K562 (cell line): Measurements from ENCODE around the gene CHST15. TPM values are rescaled to one million over a fixed set of nuclear protein-coding genes. Genes with fewer than 3 reads are reported as not detected.

ENCODE experiments used
- ATAC-seq: fragments of 200-7000 bp; cut with Tn5 transposase; 3 replicates; pipeline ENCODE4 v1.9.1; 2020; ENCODE audit warnings: moderate library complexity
- BruUV-seq: library from RNA; stranded (reverse); fragments of 400-500 nt; replicated peaks from 2 replicates; lab custom pipeline; 2021; lab: Mats Ljungman, UMichigan
- CTCF ChIA-PET: fragments of 300-600 bp; formaldehyde crosslinking; extraction: SDS; loops from one replicate; lab custom pipeline; 2021; ENCODE audit warnings: low intra/inter-chr PET ratio; lab: Yijun Ruan, JAX
- POLR2A ChIA-PET: fragments of 300-600, 350-650 bp; sonication (Branson Sonifier 250); formaldehyde crosslinking; extraction: SDS; loops from one replicate; lab custom pipeline; 2021; ENCODE audit warnings: antibody characterized with exemption, inconsistent platforms; lab: Yijun Ruan, JAX
- DNase-seq, 4 experiments: peaks; one replicate each; pipeline versions ENCODE4 v3.0.0 to v3.0.0-alpha.2; 2011 to 2018; ENCODE audit warnings: low spot score in 3 of 4, mixed read lengths in 3 of 4; ENCODE audit errors: extremely low read depth in 1 of 4
- FAIRE-seq: peaks from 2 replicates; lab custom pipeline; 2011; peaks lifted over from hg19 to GRCh38; lab: Jason Lieb, UNC
- H2AFZ ChIP-seq: 2 replicates; pipeline ENCODE4 v1.6.0; 2011; ENCODE audit warnings: low read depth, low read length, control low read depth, inconsistent platforms
- H3K27ac ChIP-seq: fragments of 200-600 bp; 3 replicates; pipeline ENCODE4 v1.8.0; 2011; ENCODE audit warnings: low read depth, mild to moderate bottlenecking, control low read depth, inconsistent platforms, low read length, moderate library complexity, mixed read lengths; ENCODE audit errors: extremely low read depth
- H3K27me3 ChIP-seq, 2 experiments: fragments of 300-600 bp in 1 of 2; 2 replicates in 1 of 2; 3 replicates in 1 of 2; pipeline versions ENCODE4 v1.6.0 to v1.8.0; 2011; ENCODE audit warnings: inconsistent platforms in 2 of 2, low read length in 2 of 2, mild to moderate bottlenecking in 1 of 2, mixed read lengths in 1 of 2, moderate library complexity in 1 of 2; ENCODE audit not compliant: control insufficient read depth in 2 of 2, insufficient read depth in 2 of 2
- H3K36me3 ChIP-seq: fragments of 300-600 bp; 3 replicates; pipeline ENCODE4 v1.8.0; 2011; ENCODE audit warnings: mild to moderate bottlenecking, low read length, inconsistent platforms; ENCODE audit not compliant: control insufficient read depth, insufficient read depth
- H3K4me1 ChIP-seq, 2 experiments: fragments of 200-600 bp in 1 of 2; replicated peaks in 1 of 2; 2 replicates in 1 of 2; 3 replicates in 1 of 2; pipeline versions ENCODE4 v1.5.1 to v1.8.0; 2011; ENCODE audit warnings: inconsistent platforms in 2 of 2, low read length in 2 of 2, mild to moderate bottlenecking in 1 of 2, mixed read lengths in 1 of 2, moderate library complexity in 1 of 2; ENCODE audit not compliant: control insufficient read depth in 2 of 2, insufficient read depth in 2 of 2
- H3K4me2 ChIP-seq: 2 replicates; pipeline ENCODE4 v1.6.1; 2011; ENCODE audit warnings: low read length, control low read depth, inconsistent platforms, mixed read lengths; ENCODE audit not compliant: insufficient read depth
- H3K4me3 ChIP-seq: fragments of 200-600 bp; sonication (generic), shearing (Covaris generic); 2 replicates; pipeline ENCODE4 v1.5.1; 2016; ENCODE audit warnings: control low read depth, inconsistent platforms
- H3K79me2 ChIP-seq: fragments of 200-600 bp; 3 replicates; pipeline ENCODE4 v1.8.0; 2011; ENCODE audit warnings: low read length, inconsistent platforms; ENCODE audit not compliant: control insufficient read depth, insufficient read depth
- H3K9ac ChIP-seq, 2 experiments: 2 replicates each; pipeline versions ENCODE4 v1.6.0 to v1.6.1; 2011; ENCODE audit warnings: low read depth in 2 of 2, low read length in 2 of 2, control low read depth in 1 of 2, inconsistent platforms in 1 of 2, mild to moderate bottlenecking in 1 of 2, mixed read lengths in 1 of 2; ENCODE audit not compliant: insufficient read depth in 1 of 2
- H3K9me1 ChIP-seq: one replicate; pipeline ENCODE4 v1.6.0; 2011; ENCODE audit warnings: inconsistent platforms, mild to moderate bottlenecking, low read length, moderate library complexity; ENCODE audit not compliant: control insufficient read depth, insufficient read depth
- H3K9me3 ChIP-seq: replicated peaks from 2 replicates; pipeline ENCODE4 v1.5.1; 2011; ENCODE audit warnings: low read depth, low read length, inconsistent platforms; ENCODE audit not compliant: control insufficient read depth, insufficient read depth
- H4K20me1 ChIP-seq: replicated peaks from 2 replicates; pipeline ENCODE4 v1.6.1; 2011; ENCODE audit warnings: low read length, inconsistent platforms, mixed read lengths; ENCODE audit not compliant: control insufficient read depth, insufficient read depth
- ELF4 ChIP-seq: fragments of 450-650 bp; formaldehyde crosslinking; IDR thresholded peaks from 2 replicates; pipeline ENCODE4 v1.4.0; 2022; ENCODE audit warnings: missing genetic modification characterization
- EZH2 ChIP-seq: IDR thresholded peaks from 2 replicates; pipeline ENCODE4 v1.6.1; 2012; ENCODE audit warnings: low read depth, mild to moderate bottlenecking, inconsistent platforms, low read length, borderline replicate concordance
- FOSL1 ChIP-seq: fragments of 200-800 bp; sonication (Bioruptor generic); conservative IDR thresholded peaks from 2 replicates; pipeline ENCODE4 v1.6.1; 2016; ENCODE audit warnings: missing genetic modification characterization, missing compliant biosample characterization
- MYC ChIP-seq, 2 experiments: fragments of 250-450 bp in 1 of 2; sonication (Bioruptor Pico) in 1 of 2; IDR thresholded peaks; 2 replicates each; pipeline versions ENCODE4 v1.5.1 to v1.6.1; 2012 to 2021; ENCODE audit warnings: low read depth in 2 of 2, borderline replicate concordance in 1 of 2, improper control_type of control experiment in 1 of 2, low read length in 1 of 2, mild to moderate bottlenecking in 1 of 2, moderate library complexity in 1 of 2
- TCFL5 ChIP-seq: fragments of 250-450 bp; sonication (Bioruptor Pico); conservative IDR thresholded peaks from 2 replicates; pipeline ENCODE4 v1.6.1; 2021; ENCODE audit warnings: mild to moderate bottlenecking, moderate library complexity, matching md5 sums
- TRIM28 ChIP-seq: fragments of 450-650 bp; IDR thresholded peaks from 2 replicates; pipeline ENCODE4 v1.6.1; 2017
- ZNF444 ChIP-seq: fragments of 250-450 bp; sonication (Bioruptor Pico); IDR thresholded peaks from 2 replicates; pipeline ENCODE4 v1.4.0; 2020; ENCODE audit warnings: mild to moderate bottlenecking, moderate library complexity
- WGBS: fragments of 100-300 bp; shearing (Covaris generic); methylation state at CpG from one replicate; pipeline ENCODE4 v1.1.6; 2016; ENCODE audit warnings: low coverage, mixed read lengths; ENCODE audit not compliant: insufficient coverage; ENCODE audit errors: missing lambda C conversion rate; 5-methylcytosine and 5-hydroxymethylcytosine counted together
- in situ Hi-C: fragments of 300-500 bp; cut with MboI; formaldehyde crosslinking; loops from 4 replicates; pipeline ENCODE4 v1.15.0; 2018; ENCODE audit warnings: inconsistent platforms, mixed read lengths
- intact Hi-C: fragments of 100-400 bp; cut with micrococcal nuclease; formaldehyde crosslinking; loops from 2 replicates; pipeline ENCODE4 v1.14.2; 2022
- polyA plus RNA-seq, 8 experiments: library from polyadenylated mRNA; depleted of rRNA in 4 of 8; stranded (reverse) in 5 of 8; unstranded in 3 of 8; fragments of >200 nt; fragmentation: Nextera tagmentation in 2 of 8; fragmentation: Illumina TruSeq in 1 of 8; extraction: Ambion mirVana in 2 of 8; extraction: Trizol in 1 of 8; gene quantifications; 2 replicates each; pipeline versions ENCODE4 v1.2.1 to v1.2.3, GENCODE V29; 2011 to 2014; ENCODE audit warnings: inconsistent platforms in 1 of 8, missing spikeins in 1 of 8
- total RNA-seq, 7 experiments: library from RNA; depleted of rRNA in 6 of 7; stranded (reverse); fragments of >200 nt in 6 of 7; fragmentation: Illumina TruSeq in 2 of 7; extraction: Trizol in 2 of 7; gene quantifications; 2 replicates each; pipeline versions ENCODE4 v1.2.1 to v1.2.3, GENCODE V29; 2011 to 2021; ENCODE audit warnings: low replicate concordance in 1 of 7
- TF ChIP-seq, protein P1 (sequence below): fragments of 450-650 bp; formaldehyde crosslinking; IDR thresholded peaks from 2 replicates; pipeline ENCODE4 v1.4.0; 2022; ENCODE audit warnings: missing genetic modification characterization
- TF ChIP-seq, protein P2 (sequence below): fragments of 250-450 bp; sonication (Bioruptor Pico); IDR thresholded peaks from 2 replicates; pipeline ENCODE4 v1.4.0; 2020; ENCODE audit warnings: mild to moderate bottlenecking, moderate library complexity, borderline replicate concordance
- TF ChIP-seq, protein P3 (sequence below): fragments of 250-450 bp; sonication (Bioruptor Pico); IDR thresholded peaks from 2 replicates; pipeline ENCODE4 v1.5.0; 2020; ENCODE audit warnings: mild to moderate bottlenecking

The CHST15 gene
- total and polyA plus RNA-seq, 9 of the 15 experiments (the other 6 are each of a cell fraction or from before 2014, with no cell fraction given): 0.04 to 0.16 (median 0.08) TPM

DNA sequence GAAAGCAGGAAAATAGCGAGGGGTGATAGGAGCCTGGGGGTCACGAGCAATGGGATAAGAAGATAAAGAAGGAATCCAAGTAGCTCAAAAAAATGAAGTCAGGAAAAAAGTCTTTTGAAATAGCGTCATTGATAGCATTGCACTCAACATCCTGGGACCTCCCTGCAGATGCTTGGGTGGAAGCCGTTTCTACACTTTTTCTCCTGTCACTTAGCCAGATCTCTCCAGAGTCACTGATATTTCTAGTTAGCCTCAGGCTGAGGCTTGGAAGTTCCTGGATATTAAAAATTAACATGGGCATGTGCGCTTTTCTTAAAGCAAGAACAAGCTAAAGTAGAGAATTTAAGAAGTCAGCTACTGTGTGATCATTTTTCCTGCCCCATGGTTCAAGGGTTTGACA, 39.5 kb upstream of the CHST15 start:
- WGBS: 3% methylated on average over 4 of the region's 5 CpGs
- Histone ChIP-seq H3K4me2 (no peak overlapping the region), H3K9ac (no peak overlapping the region), H3K9me3 (no peaks in the 10 kb centered on the region), H3K27ac (no peak overlapping the region), H3K79me2 (no peaks in the 10 kb centered on the region)
- DNase-seq: no peak
- TF ChIP-seq TRIM28 (no peak), ELF4 (CRISPR knock-in tag) (no peak), TCFL5 (no peak), FOSL1 (tag) (no peak), EZH2 (no peak), ZNF444 (CRISPR knock-in tag) (no peak), MYC (IDR thresholded peaks at IDR 0.05; ENCODE audit: low read depth, low read length) (no peak), MYC (CRISPR knock-in tag; IDR thresholded peaks at IDR 0.05; ENCODE audit: borderline replicate concordance, low read depth) (no peak)
- TF ChIP-seq, protein P1, sequence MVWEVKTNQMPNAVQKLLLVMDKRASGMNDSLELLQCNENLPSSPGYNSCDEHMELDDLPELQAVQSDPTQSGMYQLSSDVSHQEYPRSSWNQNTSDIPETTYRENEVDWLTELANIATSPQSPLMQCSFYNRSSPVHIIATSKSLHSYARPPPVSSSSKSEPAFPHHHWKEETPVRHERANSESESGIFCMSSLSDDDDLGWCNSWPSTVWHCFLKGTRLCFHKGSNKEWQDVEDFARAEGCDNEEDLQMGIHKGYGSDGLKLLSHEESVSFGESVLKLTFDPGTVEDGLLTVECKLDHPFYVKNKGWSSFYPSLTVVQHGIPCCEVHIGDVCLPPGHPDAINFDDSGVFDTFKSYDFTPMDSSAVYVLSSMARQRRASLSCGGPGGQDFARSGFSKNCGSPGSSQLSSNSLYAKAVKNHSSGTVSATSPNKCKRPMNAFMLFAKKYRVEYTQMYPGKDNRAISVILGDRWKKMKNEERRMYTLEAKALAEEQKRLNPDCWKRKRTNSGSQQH: no peak
- TF ChIP-seq, protein P2, sequence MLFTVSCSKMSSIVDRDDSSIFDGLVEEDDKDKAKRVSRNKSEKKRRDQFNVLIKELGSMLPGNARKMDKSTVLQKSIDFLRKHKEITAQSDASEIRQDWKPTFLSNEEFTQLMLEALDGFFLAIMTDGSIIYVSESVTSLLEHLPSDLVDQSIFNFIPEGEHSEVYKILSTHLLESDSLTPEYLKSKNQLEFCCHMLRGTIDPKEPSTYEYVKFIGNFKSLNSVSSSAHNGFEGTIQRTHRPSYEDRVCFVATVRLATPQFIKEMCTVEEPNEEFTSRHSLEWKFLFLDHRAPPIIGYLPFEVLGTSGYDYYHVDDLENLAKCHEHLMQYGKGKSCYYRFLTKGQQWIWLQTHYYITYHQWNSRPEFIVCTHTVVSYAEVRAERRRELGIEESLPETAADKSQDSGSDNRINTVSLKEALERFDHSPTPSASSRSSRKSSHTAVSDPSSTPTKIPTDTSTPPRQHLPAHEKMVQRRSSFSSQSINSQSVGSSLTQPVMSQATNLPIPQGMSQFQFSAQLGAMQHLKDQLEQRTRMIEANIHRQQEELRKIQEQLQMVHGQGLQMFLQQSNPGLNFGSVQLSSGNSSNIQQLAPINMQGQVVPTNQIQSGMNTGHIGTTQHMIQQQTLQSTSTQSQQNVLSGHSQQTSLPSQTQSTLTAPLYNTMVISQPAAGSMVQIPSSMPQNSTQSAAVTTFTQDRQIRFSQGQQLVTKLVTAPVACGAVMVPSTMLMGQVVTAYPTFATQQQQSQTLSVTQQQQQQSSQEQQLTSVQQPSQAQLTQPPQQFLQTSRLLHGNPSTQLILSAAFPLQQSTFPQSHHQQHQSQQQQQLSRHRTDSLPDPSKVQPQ (CRISPR knock-in tag): no peak
- TF ChIP-seq, protein P3, sequence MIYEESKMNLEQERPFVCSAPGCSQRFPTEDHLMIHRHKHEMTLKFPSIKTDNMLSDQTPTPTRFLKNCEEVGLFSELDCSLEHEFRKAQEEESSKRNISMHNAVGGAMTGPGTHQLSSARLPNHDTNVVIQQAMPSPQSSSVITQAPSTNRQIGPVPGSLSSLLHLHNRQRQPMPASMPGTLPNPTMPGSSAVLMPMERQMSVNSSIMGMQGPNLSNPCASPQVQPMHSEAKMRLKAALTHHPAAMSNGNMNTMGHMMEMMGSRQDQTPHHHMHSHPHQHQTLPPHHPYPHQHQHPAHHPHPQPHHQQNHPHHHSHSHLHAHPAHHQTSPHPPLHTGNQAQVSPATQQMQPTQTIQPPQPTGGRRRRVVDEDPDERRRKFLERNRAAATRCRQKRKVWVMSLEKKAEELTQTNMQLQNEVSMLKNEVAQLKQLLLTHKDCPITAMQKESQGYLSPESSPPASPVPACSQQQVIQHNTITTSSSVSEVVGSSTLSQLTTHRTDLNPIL: no peak
- TF ChIP-seq, all 486 proteins: peak for 0
- intact Hi-C loops (no loop called here), in situ Hi-C loops (no loop called here)
- CTCF ChIA-PET: no interaction called here
- BruUV-seq: no TSS peak
- no peaks in the 10 kb centered on the region for H4K20me1 ChIP-seq
- POLR2A ChIA-PET: interaction anchor here (0.6 kb wide), 1 partner anchor 329 kb away, joined by 3 read pairs; no protein-coding TSS in a partner anchor
- H3K27me3 ChIP-seq: peaks cover 0 to 25% of the 10 kb centered on the region in 2 experiments; a peak in 2 of 5 replicates
- H2AFZ ChIP-seq: no peak overlapping the region
- H3K4me1 ChIP-seq: no peaks in the 10 kb centered on the region
- FAIRE-seq (no peak), ATAC-seq (no peak)
- no peak overlapping the region for H3K4me3 ChIP-seq
- H3K36me3 ChIP-seq: no peaks in the 10 kb centered on the region
- no peaks in the 10 kb centered on the region for H3K9me1 ChIP-seq
